HUDEP-2 (cell line): Measurements from ENCODE around the gene GFOD1.
"Not testable (repeated sequence)": the region's sequence is repeated elsewhere in the genome, so short reads cannot be mapped to it uniquely, and the experiment has no call there.

Experiments
- DNase-seq, 76 experiments: peaks; one replicate each; lab custom pipeline; 2025; ENCODE audit not compliant: unreplicated experiment in 76 of 76; lab: John Stamatoyannopoulos, UW

GFOD1 gene

GRCh38 chr6:13407709-13408695, 79.4 kb downstream of the GFOD1 start:
- peak in 75 of 76 experiments; percentile 21 to 96 (median 82) for DNase-seq

DNA sequence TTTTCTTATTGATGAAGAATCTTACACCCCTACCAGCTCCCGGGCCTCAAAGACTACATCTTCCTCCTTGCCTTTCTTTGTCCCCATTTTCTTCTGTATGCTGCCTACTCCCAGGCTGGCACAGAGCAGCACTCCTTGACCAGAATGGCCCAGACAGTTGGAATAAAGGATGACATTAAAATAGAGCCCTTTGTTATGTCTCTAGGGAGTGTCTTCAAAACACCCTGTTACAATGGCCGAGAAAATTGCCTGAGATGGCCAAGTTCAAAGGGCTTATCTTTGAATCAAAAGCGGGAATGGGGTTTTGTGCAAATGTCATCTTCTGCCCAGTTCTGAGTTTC, 80.1 kb downstream of the GFOD1 start:
- DNase-seq: peak in 2 of 76 experiments; percentile 25 to 64

GRCh38 chr6:13406781-13407180, 80.6 kb downstream of the GFOD1 start:
- peak in 7 of 76 experiments; percentile 12 to 25 (median 17) for DNase-seq

DNA sequence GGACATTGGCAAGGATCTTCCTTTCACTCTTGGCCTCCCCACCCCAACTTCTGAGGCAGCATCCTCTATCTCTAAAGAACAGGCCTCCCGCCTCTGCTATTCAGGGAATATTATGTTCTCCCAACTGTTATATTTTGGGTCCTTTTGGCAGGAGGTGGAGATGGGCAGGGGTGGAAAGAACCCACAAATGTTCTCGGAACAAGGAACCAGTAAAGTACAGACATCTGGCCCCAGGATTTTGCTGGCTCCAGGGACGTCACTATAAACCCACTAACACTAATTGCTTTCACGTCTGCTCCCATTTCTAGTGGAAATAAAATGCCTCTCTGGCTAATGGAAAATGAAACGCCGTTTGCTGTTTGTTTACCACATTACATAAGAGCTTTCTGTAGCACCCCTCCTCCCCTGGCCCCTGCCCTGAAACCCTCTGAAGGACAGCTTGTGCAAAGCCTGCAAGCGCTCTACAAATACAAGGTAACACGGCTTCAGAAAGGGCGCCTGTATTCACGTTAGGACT, 81.4 kb downstream of the GFOD1 start:
- DNase-seq: peak in 4 of 76 experiments; percentile 11 to 25 (median 20)

- no peak for DNase-seq
Observed at GRCh38 chr6:13404892-13405254, 82.5 kb downstream of the GFOD1 start.

- no peak for DNase-seq
Observed at GRCh38 chr6:13404228-13404891, 83.0 kb downstream of the GFOD1 start.

GRCh38 chr6:13402711-13403110, 84.7 kb downstream of the GFOD1 start:
- no peak for DNase-seq

DNA sequence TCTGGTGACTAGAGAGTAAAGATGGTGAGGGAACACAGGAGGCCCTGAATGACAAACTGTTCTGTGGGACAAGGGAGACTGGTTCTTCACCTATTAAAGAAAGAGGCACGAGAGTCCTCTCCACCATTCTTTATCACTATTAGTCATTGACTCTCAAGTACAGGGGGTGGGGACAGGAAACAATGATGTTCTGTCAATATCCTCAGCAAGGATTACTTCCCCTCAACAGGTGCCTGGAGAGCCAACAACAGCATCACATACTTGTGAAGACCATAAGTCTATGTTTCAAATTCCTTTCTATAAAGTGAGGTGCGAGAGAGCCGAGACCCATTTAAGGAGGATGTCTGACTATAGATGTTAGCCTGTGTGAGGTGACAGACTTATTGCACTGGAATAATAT, 86.6 kb downstream of the GFOD1 start:
- DNase-seq: no peak

DNA sequence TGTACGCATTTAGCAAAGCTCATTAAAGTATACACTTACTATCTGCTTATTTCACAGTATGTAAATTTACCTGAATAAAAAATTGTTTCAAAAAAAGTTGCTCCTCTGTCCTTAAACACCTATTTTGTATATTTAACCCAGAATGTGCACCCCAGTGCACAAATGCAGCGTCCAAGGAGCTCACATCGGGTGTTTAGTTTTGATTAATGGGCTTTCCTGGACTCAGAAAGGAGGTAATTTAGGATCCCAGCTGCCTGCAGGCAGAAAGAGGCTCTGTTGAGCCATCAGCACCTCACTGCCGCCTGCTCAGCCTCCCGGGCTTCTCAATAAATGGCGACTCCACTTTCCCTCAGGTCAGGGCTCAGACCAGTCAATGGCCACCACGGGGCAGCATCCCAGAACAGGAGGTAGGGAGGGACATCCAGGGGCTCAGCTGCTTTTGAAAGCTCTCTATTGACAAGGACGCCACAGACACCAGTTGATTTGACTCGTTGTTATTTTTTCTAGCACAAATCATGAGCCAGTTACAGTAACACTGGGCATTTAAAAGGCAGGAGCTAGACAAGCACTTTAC, 88.9 kb downstream of the GFOD1 start:
- DNase-seq: no peak

- DNase-seq: no peak
Observed at GRCh38 chr6:13398069-13398381, 89.4 kb downstream of the GFOD1 start.

- DNase-seq: peak in 44 of 76 experiments; percentile 6 to 62 (median 31)
Observed at GRCh38 chr6:13397359-13398068, 89.9 kb downstream of the GFOD1 start.

GRCh38 chr6:13396241-13396792, 91.1 kb downstream of the GFOD1 start:
- DNase-seq: no peak

GRCh38 chr6:13395272-13396237, 91.8 kb downstream of the GFOD1 start:
- peak in 75 of 76 experiments; percentile 24 to 98 (median 93) for DNase-seq

- DNase-seq: no peak
Observed at GRCh38 chr6:13392462-13392861, 94.9 kb downstream of the GFOD1 start.

DNA sequence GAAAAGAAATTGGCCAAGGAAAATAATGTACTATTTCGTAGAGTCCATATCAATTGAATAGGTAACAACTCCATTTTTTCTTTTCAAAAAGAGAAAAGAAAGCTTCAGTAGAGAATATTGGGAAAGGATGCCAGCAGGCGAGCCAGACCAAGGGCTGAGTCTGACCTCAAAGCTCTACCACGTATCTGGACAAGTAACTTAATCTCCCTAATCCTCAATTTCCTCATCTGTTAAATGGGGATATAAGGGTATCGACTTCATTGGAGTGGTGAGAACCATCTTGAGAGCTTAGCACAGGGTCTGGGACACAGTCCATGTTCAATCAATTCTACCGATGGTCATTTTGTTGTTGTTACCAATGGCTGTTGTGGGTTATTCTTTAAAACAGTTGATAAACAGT, 95.9 kb downstream of the GFOD1 start:
- no peak for DNase-seq

DNA sequence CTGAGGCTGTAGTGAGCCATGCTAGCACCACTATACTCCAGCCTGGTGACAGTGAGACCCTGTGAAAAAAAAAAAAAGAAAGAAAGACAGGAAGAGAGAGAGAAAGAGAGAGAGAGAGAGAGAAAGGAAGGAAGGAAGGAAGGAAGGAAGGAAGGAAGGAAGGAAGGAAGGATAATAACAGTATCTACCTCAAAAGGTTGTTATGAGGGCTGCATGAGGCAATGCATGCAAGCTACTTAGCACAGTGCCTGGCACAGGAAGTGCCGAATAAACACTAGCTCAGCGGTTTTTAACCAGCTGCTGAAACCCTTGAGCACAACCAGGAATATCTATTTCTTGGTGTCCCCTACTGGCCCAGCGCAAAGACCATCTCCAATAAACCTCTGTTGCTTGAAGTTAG, 96.7 kb downstream of the GFOD1 start:
- DNase-seq: no peak

GRCh38 chr6:13389237-13389636, 98.2 kb downstream of the GFOD1 start:
- not testable (repeated sequence) for DNase-seq

GRCh38 chr6:13388769-13389168, 98.6 kb downstream of the GFOD1 start:
- DNase-seq: not testable (repeated sequence)

DNA sequence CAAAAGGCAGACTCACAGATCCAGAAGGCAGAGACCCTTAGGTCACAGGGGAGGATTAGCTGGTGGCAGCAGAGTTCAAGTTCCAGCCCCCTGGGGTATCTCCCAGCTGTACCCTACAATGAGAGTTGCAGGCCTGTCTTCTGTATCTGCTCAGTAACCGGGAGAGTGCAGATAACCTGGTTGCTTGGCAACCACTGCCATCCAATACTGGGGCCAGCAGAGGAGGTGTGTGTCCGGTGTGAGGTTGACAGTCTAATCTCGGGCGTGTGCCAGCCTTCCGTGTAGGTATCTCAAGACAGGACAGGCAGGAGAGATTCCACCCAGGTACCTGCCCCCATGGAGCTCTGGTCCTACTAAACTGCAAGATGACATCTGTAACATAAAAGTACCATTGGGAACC, 102.4 kb downstream of the GFOD1 start:
- no peak for DNase-seq
